DND-41 (cell line): ENCODE results near the gene CUBN.

Source experiments
- ATAC-seq: fragments of 200-7000 bp; cut with Tn5 transposase; 3 replicates; pipeline ENCODE4 v1.9.1; 2021; ENCODE audit warnings: low read depth; ENCODE audit not compliant: insufficient read depth
- DNase-seq: peaks from one replicate; pipeline ENCODE4 v3.0.0-alpha.2; 2020
- H2AFZ ChIP-seq: 2 replicates; pipeline ENCODE4 v1.6.0; 2012; ENCODE audit warnings: low read depth, low read length
- H3K27ac ChIP-seq: 2 replicates; pipeline ENCODE4 v1.5.1; 2012; ENCODE audit warnings: low read length, inconsistent platforms
- H3K27me3 ChIP-seq: fragments of 200-600 bp; sonication (generic); 2 replicates; pipeline ENCODE4 v1.6.0; 2012; ENCODE audit warnings: low read length, mild to moderate bottlenecking, inconsistent platforms; ENCODE audit not compliant: insufficient read depth, poor library complexity
- H3K36me3 ChIP-seq: 2 replicates; pipeline ENCODE4 v1.5.1; 2012; ENCODE audit warnings: low read length, inconsistent platforms; ENCODE audit not compliant: insufficient read depth
- H3K4me1 ChIP-seq: 2 replicates; pipeline ENCODE4 v1.5.1; 2012; ENCODE audit warnings: mild to moderate bottlenecking, low read length; ENCODE audit not compliant: insufficient read depth
- H3K4me2 ChIP-seq: 2 replicates; pipeline ENCODE4 v1.6.0; 2012; ENCODE audit warnings: mild to moderate bottlenecking, moderate library complexity, low read length, inconsistent platforms; ENCODE audit not compliant: insufficient read depth
- H3K4me3 ChIP-seq, 2 experiments: fragments of 200-600 bp in 1 of 2; shearing (Covaris generic) in 1 of 2; 2 replicates each; pipeline ENCODE4 v1.5.1; 2012 to 2016; ENCODE audit warnings: inconsistent platforms in 2 of 2, low read length in 2 of 2, mild to moderate bottlenecking in 2 of 2, low read depth in 1 of 2, moderate library complexity in 1 of 2
- H3K79me2 ChIP-seq: 2 replicates; pipeline ENCODE4 v1.6.0; 2012; ENCODE audit warnings: low read length, inconsistent platforms; ENCODE audit not compliant: insufficient read depth
- H3K9ac ChIP-seq: 2 replicates; pipeline ENCODE4 v1.6.0; 2012; ENCODE audit warnings: low read depth, mild to moderate bottlenecking, inconsistent platforms, low read length, moderate library complexity
- H3K9me3 ChIP-seq: 2 replicates; pipeline ENCODE4 v1.5.1; 2012; ENCODE audit warnings: low read length, moderate library complexity, mild to moderate bottlenecking, inconsistent platforms; ENCODE audit not compliant: insufficient read depth, severe bottlenecking
- H4K20me1 ChIP-seq: 2 replicates; pipeline ENCODE4 v1.6.0; 2012; ENCODE audit warnings: low read length; ENCODE audit not compliant: insufficient read depth
- EZH2 ChIP-seq: IDR thresholded peaks from 3 replicates; pipeline ENCODE4 v1.6.1; 2012; ENCODE audit warnings: borderline replicate concordance, low read depth, mild to moderate bottlenecking, moderate library complexity, low read length, inconsistent platforms; ENCODE audit not compliant: severe bottlenecking
- TF ChIP-seq, protein P1 (sequence below): IDR thresholded peaks from 2 replicates; pipeline ENCODE4 v1.5.1; 2012; ENCODE audit warnings: borderline replicate concordance, low read length, moderate library complexity, mild to moderate bottlenecking; ENCODE audit not compliant: poor library complexity, severe bottlenecking; ENCODE audit errors: extremely low read depth

CUBN gene

DNA sequence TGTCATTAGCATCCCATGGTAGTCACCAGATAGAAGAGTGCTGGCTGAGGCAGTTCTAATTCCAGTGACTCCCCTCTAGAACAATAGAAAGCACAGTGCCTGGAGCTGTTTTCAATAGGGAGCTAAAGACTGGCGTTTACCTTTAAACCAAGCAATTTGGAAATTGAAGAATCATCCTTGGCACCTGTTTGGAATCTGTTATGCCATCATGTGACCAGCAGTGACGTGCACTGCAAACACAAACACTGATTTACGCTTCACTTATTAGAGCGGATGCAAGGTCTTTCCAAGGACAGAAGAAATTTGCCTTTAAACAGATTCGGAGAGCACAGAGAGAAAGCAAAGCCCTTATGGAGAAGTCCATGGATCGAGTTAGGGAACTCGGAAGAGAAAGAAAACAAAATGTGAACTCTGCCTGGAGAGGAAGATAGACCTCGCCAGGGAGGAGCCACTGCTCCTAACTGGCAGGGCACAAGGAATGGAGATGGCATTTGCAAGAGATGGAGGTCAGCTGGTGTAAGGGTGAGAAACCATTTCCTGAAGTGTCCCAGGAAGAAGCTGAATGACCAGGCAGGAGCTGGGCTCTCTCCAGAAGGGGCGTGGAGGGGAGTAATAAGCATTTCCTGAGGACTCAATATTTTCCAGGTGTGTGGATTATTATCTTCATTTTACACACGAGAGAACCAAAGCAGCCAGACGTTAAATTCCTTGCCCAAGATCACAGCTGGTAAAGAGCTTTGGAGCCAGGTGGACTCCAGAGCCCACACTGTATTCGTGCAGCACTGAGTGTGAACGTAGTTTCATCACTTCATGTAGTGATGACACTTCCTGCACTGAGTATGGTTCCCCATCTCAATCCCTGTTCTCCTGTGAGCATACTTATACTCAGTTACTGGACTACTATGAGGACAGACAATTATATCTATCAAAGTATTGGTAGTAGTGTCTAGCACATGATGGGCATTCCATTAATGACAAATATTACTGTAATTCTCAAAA is 97.7 kb downstream of the CUBN start:
- ATAC-seq (no peak), DNase-seq (no peak)
- Histone ChIP-seq H2AFZ (no peak overlapping the region), H3K9ac (no peak overlapping the region), H3K36me3 (no peaks in the 10 kb centered on the region), H3K79me2 (no peaks in the 10 kb centered on the region), H3K9me3 (no peaks in the 10 kb centered on the region), H3K27me3 (no peaks in the 10 kb centered on the region), H3K4me1 (peaks cover 63% of the 10 kb centered on the region), H3K27ac (0 out of 2 replicates have a peak overlapping the region, but pooled peaks have one; percentile 67), H3K4me3 (no peak overlapping the region), H4K20me1 (no peaks in the 10 kb centered on the region), H3K4me2 (no peak overlapping the region)
- TF ChIP-seq, protein P1, sequence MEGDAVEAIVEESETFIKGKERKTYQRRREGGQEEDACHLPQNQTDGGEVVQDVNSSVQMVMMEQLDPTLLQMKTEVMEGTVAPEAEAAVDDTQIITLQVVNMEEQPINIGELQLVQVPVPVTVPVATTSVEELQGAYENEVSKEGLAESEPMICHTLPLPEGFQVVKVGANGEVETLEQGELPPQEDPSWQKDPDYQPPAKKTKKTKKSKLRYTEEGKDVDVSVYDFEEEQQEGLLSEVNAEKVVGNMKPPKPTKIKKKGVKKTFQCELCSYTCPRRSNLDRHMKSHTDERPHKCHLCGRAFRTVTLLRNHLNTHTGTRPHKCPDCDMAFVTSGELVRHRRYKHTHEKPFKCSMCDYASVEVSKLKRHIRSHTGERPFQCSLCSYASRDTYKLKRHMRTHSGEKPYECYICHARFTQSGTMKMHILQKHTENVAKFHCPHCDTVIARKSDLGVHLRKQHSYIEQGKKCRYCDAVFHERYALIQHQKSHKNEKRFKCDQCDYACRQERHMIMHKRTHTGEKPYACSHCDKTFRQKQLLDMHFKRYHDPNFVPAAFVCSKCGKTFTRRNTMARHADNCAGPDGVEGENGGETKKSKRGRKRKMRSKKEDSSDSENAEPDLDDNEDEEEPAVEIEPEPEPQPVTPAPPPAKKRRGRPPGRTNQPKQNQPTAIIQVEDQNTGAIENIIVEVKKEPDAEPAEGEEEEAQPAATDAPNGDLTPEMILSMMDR, result no peak
- no peak for TF ChIP-seq EZH2

DNA sequence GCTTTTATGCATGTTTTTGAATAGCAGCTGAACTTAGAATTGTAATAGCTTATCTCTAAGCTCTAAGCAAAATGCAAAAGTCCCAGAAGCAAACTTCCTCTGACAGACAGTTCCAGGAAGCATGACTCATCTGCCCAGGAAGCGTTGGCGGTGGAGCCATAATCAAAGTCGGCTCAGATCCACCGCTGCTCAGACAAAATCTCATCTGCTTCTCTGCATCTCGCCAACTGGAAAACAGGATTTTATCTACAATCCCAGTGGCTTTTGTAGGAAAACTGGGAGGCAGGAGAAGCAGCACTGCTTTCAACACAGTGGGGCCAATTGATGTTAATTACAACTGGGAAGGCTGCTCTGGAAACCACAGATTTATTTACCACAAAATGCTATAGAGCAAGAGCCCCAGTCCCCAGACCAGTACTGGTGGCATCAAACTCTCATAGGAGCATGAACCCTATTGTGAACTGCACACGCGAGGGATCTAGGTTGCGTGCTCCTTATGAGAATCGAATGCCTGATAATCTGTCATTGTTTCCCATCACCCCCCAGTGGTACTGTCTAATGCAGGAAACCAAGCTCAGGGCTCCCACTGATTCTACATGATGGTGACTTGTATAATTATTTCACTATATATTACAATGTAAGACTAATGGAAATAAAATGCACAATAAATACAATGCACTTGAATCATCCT is 99.9 kb downstream of the CUBN start:
- peak overlapping the region; percentile 41 for H3K9ac ChIP-seq
- TF ChIP-seq, protein P1, result no peak
- TF ChIP-seq EZH2, result no peak
- DNase-seq (peak; percentile 85), ATAC-seq (peak; percentile 80)
- H3K27me3 ChIP-seq, result no peaks in the 10 kb centered on the region
- peak overlapping the region in 1 of 2 experiments; percentile 52; a peak in 3 of 4 replicates for H3K4me3 ChIP-seq
- H3K9me3 ChIP-seq, result no peaks in the 10 kb centered on the region
- no peaks in the 10 kb centered on the region for H3K36me3 ChIP-seq
- peak overlapping the region; percentile 65 for H3K4me2 ChIP-seq
- peaks cover 81% of the 10 kb centered on the region for H3K4me1 ChIP-seq
- peak overlapping the region; percentile 82 for H3K27ac ChIP-seq
- peak overlapping the region; percentile 28 for H2AFZ ChIP-seq
- H4K20me1 ChIP-seq, result no peaks in the 10 kb centered on the region
- H3K79me2 ChIP-seq, result no peaks in the 10 kb centered on the region

DNA sequence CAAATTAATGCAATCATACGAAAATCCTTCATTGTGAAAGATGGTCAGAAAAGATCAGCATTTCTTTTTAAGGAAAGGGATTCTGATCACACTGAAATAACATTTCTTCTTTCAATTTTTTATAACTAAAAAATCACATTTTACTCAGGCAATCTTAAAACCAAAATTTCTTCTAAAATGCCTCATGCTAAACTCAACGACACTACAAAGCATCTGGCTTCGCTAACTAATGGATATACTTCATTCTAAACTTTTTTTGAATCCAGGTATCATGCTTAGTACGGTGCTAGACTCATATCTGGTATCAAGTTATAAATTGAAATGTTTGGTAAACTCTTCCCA is 100.4 kb downstream of the CUBN start:
- Histone ChIP-seq H3K27ac (peak overlapping the region; percentile 82), H4K20me1 (no peaks in the 10 kb centered on the region), H2AFZ (peak overlapping the region; percentile 35), H3K4me2 (peak overlapping the region; percentile 65), H3K79me2 (no peaks in the 10 kb centered on the region), H3K36me3 (no peaks in the 10 kb centered on the region), H3K4me3 (peak overlapping the region in 1 of 2 experiments; percentile 52; a peak in 2 of 4 replicates), H3K27me3 (no peaks in the 10 kb centered on the region), H3K9ac (peak overlapping the region; percentile 41), H3K9me3 (no peaks in the 10 kb centered on the region), H3K4me1 (peaks cover 81% of the 10 kb centered on the region)
- TF ChIP-seq EZH2, result no peak
- TF ChIP-seq, protein P1, result no peak
- no peak for DNase-seq
- peak; percentile 32 for ATAC-seq
